OCI-LY7 (cell line): ENCODE data around the gene TTC23L.

Experiments
- CTCF ChIP-seq: fragments of 200-600 bp; sonication (generic); conservative IDR thresholded peaks from 2 replicates; pipeline ENCODE4 v1.5.1; 2014; ENCODE audit warnings: mild to moderate bottlenecking, antibody characterized with exemption, low read length, moderate library complexity, mixed read lengths
- EZH2phosphoT487 ChIP-seq: fragments of 200-600 bp; sonication (generic); IDR thresholded peaks from 2 replicates; pipeline ENCODE4 v1.6.1; 2018; ENCODE audit warnings: low read depth, borderline replicate concordance, mild to moderate bottlenecking, mixed run types, antibody characterized with exemption, low read length, moderate library complexity, mixed read lengths

GRCh38 chr5:34843497-34843896 lies 4.5 kb downstream of the TTC23L start:
- TF ChIP-seq CTCF (no peak), EZH2phosphoT487 (no peak)
